PC-9 (cell line): ENCODE data around the gene NTMT1.

Source experiments
- CTCF ChIP-seq: fragments of 200-600 bp; sonication (generic); conservative IDR thresholded peaks from 2 replicates; pipeline ENCODE4 v1.6.1; 2017; ENCODE audit warnings: mixed run types, antibody characterized with exemption, mild to moderate bottlenecking, moderate library complexity
- EZH2 ChIP-seq: fragments of 200-600 bp; sonication (generic); IDR thresholded peaks from 2 replicates; pipeline ENCODE4 v1.8.0; 2017; ENCODE audit warnings: antibody characterized with exemption, low read depth

DNA sequence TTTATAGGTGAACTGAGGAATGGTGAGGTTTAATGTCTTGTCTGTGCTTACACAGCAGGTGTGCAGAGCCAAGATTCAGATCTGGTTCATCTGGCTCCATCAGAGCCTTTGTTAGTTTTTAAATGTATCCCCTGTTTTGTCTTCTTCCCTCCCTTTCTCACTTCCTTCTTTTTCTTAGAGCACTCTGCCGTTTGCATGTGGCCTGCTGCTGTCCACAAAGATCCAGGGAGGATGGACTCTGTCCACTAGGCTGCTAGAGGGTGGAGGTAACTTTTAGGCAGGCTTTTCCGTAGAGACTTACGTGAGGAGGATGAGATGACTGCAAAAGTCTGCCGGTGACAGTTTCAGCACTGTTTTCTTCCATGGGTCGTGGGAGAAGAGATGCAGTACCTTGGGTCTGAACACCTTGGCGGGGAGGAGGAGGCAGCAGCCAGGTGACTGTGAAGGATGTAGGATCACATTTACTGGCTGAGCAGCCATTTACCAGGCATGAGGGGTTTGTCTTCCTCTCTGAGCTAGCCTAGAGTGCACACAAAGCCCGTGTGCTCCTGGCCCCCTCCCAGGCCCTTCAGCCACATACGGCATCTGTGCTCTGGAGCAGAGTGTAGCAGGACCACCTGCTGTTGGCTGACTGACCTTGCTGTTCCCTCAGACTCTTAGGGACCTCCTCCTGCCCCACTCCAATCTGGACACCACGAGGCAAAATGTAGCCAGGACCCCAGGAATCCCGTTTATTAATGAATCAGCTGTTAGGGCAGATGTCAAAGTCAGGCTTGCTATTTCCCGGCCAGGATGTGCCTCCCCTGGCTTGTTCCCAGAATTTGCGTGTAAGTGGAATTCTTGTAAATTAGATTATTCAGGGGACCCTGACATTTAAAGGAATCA, 1.8 kb downstream of the NTMT1 start:
- TF ChIP-seq CTCF = no peak
- TF ChIP-seq EZH2 = no peak
